Tibial artery (tissue), 4 donors: ENCODE measurements around the gene PIEZO2.
"Not testable (repeated sequence)": the region's sequence is repeated elsewhere in the genome, so short reads cannot be mapped to it uniquely, and the experiment has no call there.

Experiments
- DNase-seq, 2 donors: peaks; one replicate each; pipeline ENCODE4 v3.0.0-alpha.2; 2019
- H3K27ac ChIP-seq, 2 donors: fragments of 200-600 bp; sonication (generic) in 1 of 2; 1 replicate in 1 of 2; 2 replicates in 1 of 2; pipeline ENCODE4 v1.5.1; 2018 to 2019; ENCODE audit warnings: mild to moderate bottlenecking in 1 of 2
- H3K27me3 ChIP-seq, 2 donors: fragments of 200-600 bp; sonication (generic) in 1 of 2; one replicate each; pipeline versions ENCODE4 v1.5.1 to v1.6.0; 2016 to 2019
- H3K36me3 ChIP-seq, 3 donors: fragments of 200-600 bp; sonication (generic) in 2 of 3; one replicate each; pipeline ENCODE4 v1.5.1; 2016 to 2019; ENCODE audit warnings: mild to moderate bottlenecking in 2 of 3
- H3K4me1 ChIP-seq, 4 donors: fragments of 200-600 bp; sonication (generic) in 2 of 4; 1 replicate in 3 of 4; 2 replicates in 1 of 4; pipeline ENCODE4 v1.5.1; 2016 to 2019
- H3K4me3 ChIP-seq, 2 donors: fragments of 200-600 bp; sonication (generic) in 1 of 2; 1 replicate in 1 of 2; 2 replicates in 1 of 2; pipeline ENCODE4 v1.5.1; 2018 to 2019; ENCODE audit warnings: mild to moderate bottlenecking in 2 of 2
- H3K9me3 ChIP-seq, 3 donors: fragments of 200-600 bp; sonication (generic) in 1 of 3; one replicate each; pipeline ENCODE4 v1.5.1; 2016 to 2019
- intact Hi-C: fragments of 100-400 bp; cut with DNase I; formaldehyde crosslinking; loops from one replicate; pipeline ENCODE4 v1.15.0; 2023; ENCODE audit warnings: low total_unique reads
- TF ChIP-seq, protein P1 (sequence below), 2 experiments: fragments of 200-600 bp in 1 of 2; fragments of 450-650 bp in 1 of 2; IDR thresholded peaks; one replicate each; pipeline ENCODE4 v1.5.1; 2017 to 2019; ENCODE audit warnings: antibody characterized with exemption in 2 of 2, mild to moderate bottlenecking in 1 of 2, moderate library complexity in 1 of 2

The PIEZO2 gene

GRCh38 chr18:10936176-10937053, 213.0 kb downstream of the PIEZO2 start:
- Histone ChIP-seq H3K27ac (peak overlapping the region; percentile 14 to 28), H3K4me3 (no peak overlapping the region), H3K27me3 (no peaks in the 10 kb centered on the region), H3K36me3 (no peaks in the 10 kb centered on the region), H3K9me3 (no peaks in the 10 kb centered on the region), H3K4me1 (peaks cover 0 to 26% (median 14%) of the 10 kb centered on the region in 4 donors)
- TF ChIP-seq, protein P1, sequence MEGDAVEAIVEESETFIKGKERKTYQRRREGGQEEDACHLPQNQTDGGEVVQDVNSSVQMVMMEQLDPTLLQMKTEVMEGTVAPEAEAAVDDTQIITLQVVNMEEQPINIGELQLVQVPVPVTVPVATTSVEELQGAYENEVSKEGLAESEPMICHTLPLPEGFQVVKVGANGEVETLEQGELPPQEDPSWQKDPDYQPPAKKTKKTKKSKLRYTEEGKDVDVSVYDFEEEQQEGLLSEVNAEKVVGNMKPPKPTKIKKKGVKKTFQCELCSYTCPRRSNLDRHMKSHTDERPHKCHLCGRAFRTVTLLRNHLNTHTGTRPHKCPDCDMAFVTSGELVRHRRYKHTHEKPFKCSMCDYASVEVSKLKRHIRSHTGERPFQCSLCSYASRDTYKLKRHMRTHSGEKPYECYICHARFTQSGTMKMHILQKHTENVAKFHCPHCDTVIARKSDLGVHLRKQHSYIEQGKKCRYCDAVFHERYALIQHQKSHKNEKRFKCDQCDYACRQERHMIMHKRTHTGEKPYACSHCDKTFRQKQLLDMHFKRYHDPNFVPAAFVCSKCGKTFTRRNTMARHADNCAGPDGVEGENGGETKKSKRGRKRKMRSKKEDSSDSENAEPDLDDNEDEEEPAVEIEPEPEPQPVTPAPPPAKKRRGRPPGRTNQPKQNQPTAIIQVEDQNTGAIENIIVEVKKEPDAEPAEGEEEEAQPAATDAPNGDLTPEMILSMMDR (IDR thresholded peaks at IDR 0.05) = no peak
- intact Hi-C loops = no loop called here
- DNase-seq = no peak

DNA sequence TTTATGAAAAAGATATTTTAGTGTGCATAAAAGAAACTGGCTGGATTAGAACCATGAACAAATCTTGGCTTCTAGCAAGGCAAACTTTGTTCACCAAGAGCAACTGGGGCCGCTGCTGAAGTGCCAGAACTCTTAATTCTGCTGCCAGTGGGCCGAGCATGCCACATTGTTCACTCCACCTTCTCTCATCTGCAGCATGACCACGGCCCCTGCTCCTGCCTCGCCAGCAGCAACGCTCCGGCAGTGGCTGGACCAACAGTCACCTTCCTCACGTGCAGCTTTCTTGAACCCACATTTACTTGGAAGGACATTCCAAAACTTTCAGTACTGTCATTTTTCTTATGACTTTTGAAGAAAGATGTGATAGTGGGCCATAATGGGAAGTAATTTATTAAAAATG, 213.8 kb downstream of the PIEZO2 start:
- H3K36me3 ChIP-seq = no peaks in the 10 kb centered on the region
- no peaks in the 10 kb centered on the region for H3K9me3 ChIP-seq
- TF ChIP-seq, protein P1 (IDR thresholded peaks at IDR 0.05) = no peak

DNA sequence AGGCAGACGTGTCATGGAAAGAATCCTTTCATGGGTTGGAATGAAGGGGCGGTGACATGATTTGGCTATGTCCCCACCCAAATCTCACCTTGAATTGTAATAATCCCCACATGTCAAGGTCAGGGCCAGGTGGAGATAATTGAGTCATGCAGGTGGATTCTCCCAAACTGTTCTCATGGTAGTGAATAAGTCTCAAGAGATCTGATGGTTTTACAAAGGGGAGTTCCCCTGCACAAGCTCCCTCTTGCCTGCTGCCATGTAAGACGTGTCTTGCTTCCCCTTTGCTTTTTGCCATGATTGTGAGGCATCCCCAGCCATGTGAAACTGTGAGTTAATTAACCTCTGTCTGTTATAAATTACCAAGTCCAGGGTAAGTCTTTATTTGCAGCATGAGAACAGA, 215.7 kb downstream of the PIEZO2 start:
- H3K9me3 ChIP-seq, H3K36me3 ChIP-seq, H3K4me3 ChIP-seq, H3K27ac ChIP-seq, DNase-seq, H3K27me3 ChIP-seq, intact Hi-C loops: not testable (repeated sequence)
- H3K4me1 ChIP-seq = peaks cover 0 to 24% (median 14%) of the 10 kb centered on the region in 4 donors

More for the DNA sequence above, 213.8 kb downstream of the PIEZO2 start:
- Histone ChIP-seq H3K27ac (no peak overlapping the region), H3K4me1 (peaks cover 0 to 26% (median 14%) of the 10 kb centered on the region in 4 donors), H3K27me3 (no peaks in the 10 kb centered on the region), H3K4me3 (no peak overlapping the region)
- no peak for DNase-seq
- intact Hi-C loops = no loop called here

DNA sequence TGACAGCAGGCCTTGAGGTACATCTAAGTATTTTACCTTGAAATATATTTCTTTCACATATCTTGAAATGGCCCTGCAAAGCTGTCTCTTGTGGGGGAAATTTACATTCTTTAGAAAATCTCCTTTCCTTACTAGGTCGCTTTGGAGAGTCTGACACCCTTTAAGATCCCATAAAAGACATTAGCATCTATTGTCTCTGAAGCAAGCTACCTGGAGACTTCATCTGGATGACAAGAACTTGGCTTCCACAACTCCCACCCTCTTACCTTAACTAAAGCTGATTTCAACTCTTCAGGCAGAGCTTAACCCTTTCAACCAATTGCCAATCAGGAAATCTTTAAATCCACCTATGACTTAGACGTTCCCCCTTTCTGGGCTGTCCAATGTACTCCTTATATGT, 219.3 kb downstream of the PIEZO2 start:
- H3K27ac ChIP-seq = no peak overlapping the region

DNA sequence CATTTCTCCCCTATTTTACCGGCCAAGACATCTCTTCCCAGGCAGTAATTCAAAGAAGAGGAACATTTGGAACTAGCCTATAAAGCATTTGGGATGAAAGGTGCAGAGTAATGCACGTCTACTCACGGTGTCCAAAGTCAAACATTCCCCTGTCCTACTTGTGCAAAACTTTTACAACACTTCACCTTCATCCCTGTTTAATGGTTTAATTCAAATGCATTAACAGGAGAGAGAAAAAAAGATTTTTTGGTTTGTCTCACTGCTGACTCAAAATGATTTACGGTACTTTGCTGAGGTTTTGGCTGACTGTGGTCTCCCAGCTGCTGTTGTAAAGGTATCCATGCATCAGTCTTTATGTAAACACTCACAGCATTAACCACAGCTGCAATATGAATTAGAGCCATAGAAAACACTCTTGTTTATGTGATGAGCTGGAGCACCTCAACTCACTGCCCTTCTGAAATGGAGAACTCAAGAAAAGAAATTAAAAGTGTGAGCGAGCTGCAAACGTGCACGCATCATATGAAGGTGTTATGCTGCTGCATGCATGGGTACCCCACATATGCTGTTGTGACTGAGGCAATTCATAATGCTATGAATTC, 220.5 kb downstream of the PIEZO2 start:
- TF ChIP-seq, protein P1 (IDR thresholded peaks at IDR 0.05) = no peak
- Histone ChIP-seq H3K27me3 (no peaks in the 10 kb centered on the region), H3K27ac (no peak overlapping the region), H3K36me3 (no peaks in the 10 kb centered on the region), H3K4me1 (peaks cover 0 to 27% (median 10%) of the 10 kb centered on the region in 4 donors), H3K4me3 (no peak overlapping the region), H3K9me3 (no peaks in the 10 kb centered on the region)
- intact Hi-C loops = no loop called here
- no peak for DNase-seq

More for the DNA sequence above, 219.3 kb downstream of the PIEZO2 start:
- no peak for DNase-seq
- intact Hi-C loops = no loop called here
- Histone ChIP-seq H3K36me3 (no peaks in the 10 kb centered on the region), H3K9me3 (no peaks in the 10 kb centered on the region), H3K4me3 (no peak overlapping the region), H3K27me3 (no peaks in the 10 kb centered on the region), H3K4me1 (peaks cover 0 to 27% (median 10%) of the 10 kb centered on the region in 4 donors)
- TF ChIP-seq, protein P1 (IDR thresholded peaks at IDR 0.05) = no peak
